ENCODE results near the gene CYP4F8.

CYP4F8 gene

DNA sequence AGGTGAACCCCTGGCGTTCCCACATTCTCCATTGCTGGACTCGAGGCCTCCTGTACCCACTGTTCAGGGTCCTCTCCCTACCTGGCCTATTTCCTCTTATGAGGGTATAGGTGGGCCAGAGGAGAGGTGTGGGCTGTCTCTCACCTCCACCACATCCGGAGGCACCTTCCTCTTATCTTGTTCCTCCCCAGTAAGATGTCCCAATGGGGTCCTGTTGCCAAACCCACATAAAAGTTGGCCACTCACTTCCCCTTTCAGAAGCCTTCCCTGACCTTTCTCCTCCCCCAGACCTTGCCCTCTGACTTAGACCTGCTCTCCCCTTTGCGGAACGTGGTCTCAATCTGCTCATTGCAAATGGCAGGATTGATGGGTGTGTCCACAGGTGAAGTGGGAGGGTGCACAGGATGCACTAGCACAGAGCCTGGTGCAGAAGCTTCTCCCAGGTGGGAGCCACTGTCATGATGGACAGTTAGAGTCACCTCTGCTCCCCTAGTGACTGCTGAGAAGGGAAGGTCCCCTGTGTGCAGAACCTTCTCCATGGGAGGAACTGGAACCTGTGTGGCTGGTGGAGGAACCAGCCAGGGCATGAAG lies 27.0 kb downstream of the CYP4F8 start:
- DNase-seq (ENCODE audit: low spot score): no peak
- Histone ChIP-seq H3K4me3 (ENCODE audit: low read length in 2 of 2) (peak overlapping the region in 1 of 2 donors; percentile 29), H4K91ac (ENCODE audit: low read depth, low read length, poor library complexity) (no peak overlapping the region), H3K14ac (ENCODE audit: low read length) (no peak overlapping the region), H2AK5ac (ENCODE audit: low read depth, low read length) (no peak overlapping the region), H3K36me3 (replicated peaks in 1 of 2; ENCODE audit: control insufficient read depth in 2 of 2, insufficient read depth in 2 of 2, low read length in 2 of 2) (no peaks in the 10 kb centered on the region), H3K9me3 (replicated peaks in 1 of 2; ENCODE audit: control insufficient read depth in 2 of 2, insufficient read depth in 1 of 2, low read depth in 1 of 2, low read length in 2 of 2) (peaks cover 0 to 56% of the 10 kb centered on the region in 2 donors), H3K4me2 (ENCODE audit: insufficient read depth, low read length, poor library complexity, severe bottlenecking) (no peak overlapping the region), H3K18ac (ENCODE audit: low read length) (no peak overlapping the region), H2BK15ac (ENCODE audit: low read length) (no peak overlapping the region), H3K79me1 (ENCODE audit: low read depth, low read length) (no peaks in the 10 kb centered on the region), H2BK120ac (ENCODE audit: low read depth, low read length) (no peak overlapping the region), H2BK5ac (ENCODE audit: low read length) (no peak overlapping the region), H2AFZ (ENCODE audit: low read length) (no peak overlapping the region), H3K27ac (replicated peaks; ENCODE audit: low read length) (no peak overlapping the region), H2BK12ac (ENCODE audit: low read length) (no peak overlapping the region), H3K23ac (ENCODE audit: low read depth, low read length, poor library complexity) (no peak overlapping the region), H3K27me3 (ENCODE audit: control insufficient read depth in 3 of 3, insufficient read depth in 3 of 3, low read depth in 1 of 3, low read length in 3 of 3) (no peaks in the 10 kb centered on the region), H3K4ac (ENCODE audit: low read length) (no peak overlapping the region), H4K8ac (ENCODE audit: low read depth, low read length) (no peak overlapping the region), H3K9ac (ENCODE audit: low read depth, low read length, poor library complexity) (no peak overlapping the region), H3K4me1 (ENCODE audit: control insufficient read depth in 2 of 2, insufficient read depth in 1 of 2, low read depth in 1 of 2, low read length in 2 of 2) (no peaks in the 10 kb centered on the region)
- no CpG with 5 or more reads among the region's 5 CpGs for WGBS, 2 donors (ENCODE audit: extremely low coverage in 2 of 2, insufficient read length in 2 of 2, insufficient replicate concordance in 1 of 2)

DNA sequence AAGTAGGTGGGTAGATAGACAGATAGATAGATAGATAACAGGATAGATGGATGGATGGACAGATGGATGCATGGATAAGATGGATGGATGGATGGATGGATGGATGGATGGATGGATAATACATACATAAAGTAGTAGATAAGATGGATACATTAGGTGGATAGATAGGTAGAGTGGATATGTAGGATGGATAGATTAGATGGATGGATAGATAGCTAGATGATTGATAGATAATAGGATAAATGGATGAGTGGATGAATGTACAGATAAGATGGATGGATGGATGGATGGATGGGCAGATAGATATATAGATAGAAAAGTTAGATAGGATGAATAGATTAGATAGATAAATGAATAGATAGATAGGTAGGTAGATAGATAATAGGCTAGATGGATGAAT lies 27.8 kb downstream of the CYP4F8 start:
- Histone ChIP-seq H2BK12ac (ENCODE audit: low read length) (no peak overlapping the region), H3K9ac (ENCODE audit: low read depth, low read length, poor library complexity) (no peak overlapping the region), H3K79me1 (ENCODE audit: low read depth, low read length) (no peaks in the 10 kb centered on the region), H3K9me3 (replicated peaks in 1 of 2; ENCODE audit: control insufficient read depth in 2 of 2, insufficient read depth in 1 of 2, low read depth in 1 of 2, low read length in 2 of 2) (peaks cover 0 to 62% of the 10 kb centered on the region in 2 donors), H3K4me2 (ENCODE audit: insufficient read depth, low read length, poor library complexity, severe bottlenecking) (no peak overlapping the region), H3K23ac (ENCODE audit: low read depth, low read length, poor library complexity) (no peak overlapping the region), H4K91ac (ENCODE audit: low read depth, low read length, poor library complexity) (no peak overlapping the region), H3K4me3 (ENCODE audit: low read length in 2 of 2) (no peak overlapping the region), H3K4me1 (ENCODE audit: control insufficient read depth in 2 of 2, insufficient read depth in 1 of 2, low read depth in 1 of 2, low read length in 2 of 2) (no peaks in the 10 kb centered on the region), H3K27ac (replicated peaks; ENCODE audit: low read length) (no peak overlapping the region), H2BK15ac (ENCODE audit: low read length) (no peak overlapping the region), H2AK5ac (ENCODE audit: low read depth, low read length) (no peak overlapping the region), H4K8ac (ENCODE audit: low read depth, low read length) (no peak overlapping the region), H3K4ac (ENCODE audit: low read length) (no peak overlapping the region), H3K36me3 (replicated peaks in 1 of 2; ENCODE audit: control insufficient read depth in 2 of 2, insufficient read depth in 2 of 2, low read length in 2 of 2) (no peaks in the 10 kb centered on the region), H3K27me3 (ENCODE audit: control insufficient read depth in 3 of 3, insufficient read depth in 3 of 3, low read depth in 1 of 3, low read length in 3 of 3) (no peaks in the 10 kb centered on the region), H2BK5ac (ENCODE audit: low read length) (no peak overlapping the region), H2AFZ (ENCODE audit: low read length) (no peak overlapping the region), H3K14ac (ENCODE audit: low read length) (no peak overlapping the region), H3K18ac (ENCODE audit: low read length) (no peak overlapping the region), H2BK120ac (ENCODE audit: low read depth, low read length) (no peak overlapping the region)
- no peak for DNase-seq (ENCODE audit: low spot score)

DNA sequence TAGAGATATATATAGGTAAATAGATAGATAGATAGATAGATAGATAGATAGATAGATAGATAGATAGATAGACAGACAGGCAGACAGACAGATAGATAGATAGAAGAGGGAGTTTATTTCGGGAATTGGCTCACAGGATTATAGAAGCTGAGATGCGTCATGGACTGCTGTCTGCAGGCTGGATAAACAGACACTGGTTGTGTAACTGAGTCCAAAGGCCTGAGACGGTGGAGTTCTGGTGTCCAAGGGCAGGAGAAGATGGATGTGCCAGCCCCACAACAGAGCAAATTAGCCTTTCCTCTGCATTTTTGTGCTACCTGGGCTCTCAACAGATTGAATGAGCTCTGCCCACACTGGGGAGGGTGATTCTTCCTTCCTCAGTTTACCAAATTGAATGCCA lies 28.4 kb downstream of the CYP4F8 start:
- H4K8ac ChIP-seq (ENCODE audit: low read depth, low read length): no peak overlapping the region
- H3K4ac ChIP-seq (ENCODE audit: low read length): no peak overlapping the region
- H3K27me3 ChIP-seq (ENCODE audit: control insufficient read depth in 3 of 3, insufficient read depth in 3 of 3, low read depth in 1 of 3, low read length in 3 of 3): no peaks in the 10 kb centered on the region
- no CpG with 5 or more reads among the region's 3 CpGs for WGBS, 2 donors (ENCODE audit: extremely low coverage in 2 of 2, insufficient read length in 2 of 2, insufficient replicate concordance in 1 of 2)
- no peak overlapping the region for H3K23ac ChIP-seq (ENCODE audit: low read depth, low read length, poor library complexity)
- no peak overlapping the region for H2BK15ac ChIP-seq (ENCODE audit: low read length)
- no peak overlapping the region for H3K27ac ChIP-seq (replicated peaks; ENCODE audit: low read length)
- no peak overlapping the region for H2BK12ac ChIP-seq (ENCODE audit: low read length)
- no peaks in the 10 kb centered on the region for H3K4me1 ChIP-seq (ENCODE audit: control insufficient read depth in 2 of 2, insufficient read depth in 1 of 2, low read depth in 1 of 2, low read length in 2 of 2)
- no peak overlapping the region for H3K18ac ChIP-seq (ENCODE audit: low read length)
- H3K4me3 ChIP-seq (ENCODE audit: low read length in 2 of 2): no peak overlapping the region
- peaks cover 0 to 61% of the 10 kb centered on the region in 2 donors for H3K9me3 ChIP-seq (replicated peaks in 1 of 2; ENCODE audit: control insufficient read depth in 2 of 2, insufficient read depth in 1 of 2, low read depth in 1 of 2, low read length in 2 of 2)
- no peak overlapping the region for H3K9ac ChIP-seq (ENCODE audit: low read depth, low read length, poor library complexity)
- no peak overlapping the region for H2BK120ac ChIP-seq (ENCODE audit: low read depth, low read length)
- no peak overlapping the region for H4K91ac ChIP-seq (ENCODE audit: low read depth, low read length, poor library complexity)
- no peak overlapping the region for H3K4me2 ChIP-seq (ENCODE audit: insufficient read depth, low read length, poor library complexity, severe bottlenecking)
- H2AK5ac ChIP-seq (ENCODE audit: low read depth, low read length): no peak overlapping the region
- DNase-seq (ENCODE audit: low spot score): no peak
- no peak overlapping the region for H3K14ac ChIP-seq (ENCODE audit: low read length)
- H3K79me1 ChIP-seq (ENCODE audit: low read depth, low read length): no peaks in the 10 kb centered on the region
- no peak overlapping the region for H2BK5ac ChIP-seq (ENCODE audit: low read length)
- H3K36me3 ChIP-seq (replicated peaks in 1 of 2; ENCODE audit: control insufficient read depth in 2 of 2, insufficient read depth in 2 of 2, low read length in 2 of 2): no peaks in the 10 kb centered on the region
- H2AFZ ChIP-seq (ENCODE audit: low read length): no peak overlapping the region

DNA sequence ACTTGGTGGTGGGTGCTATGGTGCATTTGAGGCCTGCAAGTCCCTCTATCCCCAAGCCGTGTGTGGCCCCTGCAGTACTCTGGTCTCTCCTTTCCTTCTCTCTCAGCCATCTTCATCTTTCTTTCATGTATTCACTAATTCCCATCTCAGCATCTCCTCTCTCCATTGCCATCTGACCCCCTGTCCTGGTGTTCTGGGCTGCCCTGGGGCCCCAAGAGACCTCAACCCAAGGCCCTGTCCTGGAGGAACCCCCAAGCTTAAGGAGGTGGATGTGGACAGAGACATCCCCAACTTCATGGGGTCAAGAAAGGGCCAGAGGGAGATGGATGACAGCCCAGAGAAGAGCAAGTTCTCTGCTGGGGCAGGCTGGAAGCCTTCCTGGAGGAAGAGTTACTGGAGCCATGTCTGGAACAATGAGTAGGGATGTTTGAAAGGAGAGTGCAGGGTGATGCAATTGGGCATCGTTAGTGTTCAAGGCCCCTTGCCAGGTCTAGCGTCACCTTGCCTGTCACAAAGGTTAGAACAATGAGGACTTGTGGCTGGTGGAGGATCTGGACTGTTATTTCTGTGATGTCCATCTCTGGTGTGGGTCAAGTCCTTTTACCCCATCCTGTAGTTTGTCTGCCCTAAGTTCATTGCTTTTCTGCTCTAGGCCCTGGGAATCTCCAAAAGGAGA lies 29.2 kb downstream of the CYP4F8 start:
- no peaks in the 10 kb centered on the region for H3K79me1 ChIP-seq (ENCODE audit: low read depth, low read length)
- no CpG with 5 or more reads among the region's 3 CpGs for WGBS, 2 donors (ENCODE audit: extremely low coverage in 2 of 2, insufficient read length in 2 of 2, insufficient replicate concordance in 1 of 2)
- H2BK120ac ChIP-seq (ENCODE audit: low read depth, low read length): no peak overlapping the region

More for the DNA sequence above, 29.2 kb downstream of the CYP4F8 start:
- Histone ChIP-seq H2BK5ac (ENCODE audit: low read length) (no peak overlapping the region), H3K36me3 (replicated peaks in 1 of 2; ENCODE audit: control insufficient read depth in 2 of 2, insufficient read depth in 2 of 2, low read length in 2 of 2) (no peaks in the 10 kb centered on the region), H4K91ac (ENCODE audit: low read depth, low read length, poor library complexity) (no peak overlapping the region), H2BK12ac (ENCODE audit: low read length) (no peak overlapping the region), H3K23ac (ENCODE audit: low read depth, low read length, poor library complexity) (no peak overlapping the region), H3K4me1 (ENCODE audit: control insufficient read depth in 2 of 2, insufficient read depth in 1 of 2, low read depth in 1 of 2, low read length in 2 of 2) (no peaks in the 10 kb centered on the region), H3K4me3 (ENCODE audit: low read length in 2 of 2) (no peak overlapping the region), H2BK15ac (ENCODE audit: low read length) (no peak overlapping the region), H2AFZ (ENCODE audit: low read length) (no peak overlapping the region), H3K14ac (ENCODE audit: low read length) (no peak overlapping the region), H3K27me3 (ENCODE audit: control insufficient read depth in 3 of 3, insufficient read depth in 3 of 3, low read depth in 1 of 3, low read length in 3 of 3) (no peaks in the 10 kb centered on the region), H3K27ac (replicated peaks; ENCODE audit: low read length) (no peak overlapping the region), H3K9me3 (replicated peaks in 1 of 2; ENCODE audit: control insufficient read depth in 2 of 2, insufficient read depth in 1 of 2, low read depth in 1 of 2, low read length in 2 of 2) (peaks cover 0 to 58% of the 10 kb centered on the region in 2 donors), H3K4ac (ENCODE audit: low read length) (no peak overlapping the region), H4K8ac (ENCODE audit: low read depth, low read length) (no peak overlapping the region), H2AK5ac (ENCODE audit: low read depth, low read length) (no peak overlapping the region), H3K4me2 (ENCODE audit: insufficient read depth, low read length, poor library complexity, severe bottlenecking) (no peak overlapping the region), H3K18ac (ENCODE audit: low read length) (no peak overlapping the region), H3K9ac (ENCODE audit: low read depth, low read length, poor library complexity) (no peak overlapping the region)
- DNase-seq (ENCODE audit: low spot score): no peak
